Lower leg skin (tissue), 3 donors: ENCODE measurements around the gene DNAH1.

ENCODE experiments used
- POLR2A ChIP-seq, 2 donors: fragments of 450-650 bp; IDR thresholded peaks; one replicate each; pipeline ENCODE4 v1.6.1; 2016 to 2017; ENCODE audit warnings: antibody characterized with exemption in 2 of 2, mild to moderate bottlenecking in 1 of 2, moderate library complexity in 1 of 2
- TF ChIP-seq, protein P1 (sequence below), 3 donors: fragments of 450-650 bp; IDR thresholded peaks; one replicate each; pipeline ENCODE4 v1.5.1; 2016; ENCODE audit warnings: antibody characterized with exemption in 3 of 3, mild to moderate bottlenecking in 3 of 3, moderate library complexity in 2 of 3

DNA sequence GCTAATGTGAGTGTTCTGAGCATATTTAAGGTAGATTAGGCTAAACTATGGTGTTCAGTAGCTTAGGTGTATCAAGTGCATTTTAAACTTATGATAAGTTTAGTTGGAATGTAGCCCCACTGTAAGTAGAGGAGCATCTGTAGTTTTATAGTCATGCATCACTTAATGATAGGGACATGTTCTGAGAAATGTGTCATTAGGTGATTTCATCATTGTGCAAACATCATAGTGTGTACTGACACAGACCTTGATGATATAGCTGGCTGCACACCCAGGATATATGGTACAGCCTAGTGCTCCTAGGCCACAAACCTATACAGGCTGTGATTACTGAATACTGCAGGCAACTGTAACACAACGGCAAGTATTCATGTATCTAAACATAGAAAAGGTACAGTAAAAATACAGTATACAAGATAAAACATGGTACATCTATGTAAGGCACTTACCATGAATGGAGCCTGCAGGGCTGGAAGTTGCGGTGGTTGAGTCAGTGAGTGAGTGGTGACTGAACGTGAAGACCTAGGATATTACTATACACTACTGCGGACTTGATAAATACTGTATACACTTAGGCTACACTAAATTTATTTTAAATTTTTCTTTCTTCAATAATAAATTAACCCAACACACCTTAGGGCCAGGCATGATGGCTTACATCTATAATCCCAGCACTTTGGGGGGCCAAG is 17.9 kb downstream of the DNAH1 start:
- no peak for TF ChIP-seq POLR2A (IDR thresholded peaks at IDR 0.05)
- TF ChIP-seq, protein P1, sequence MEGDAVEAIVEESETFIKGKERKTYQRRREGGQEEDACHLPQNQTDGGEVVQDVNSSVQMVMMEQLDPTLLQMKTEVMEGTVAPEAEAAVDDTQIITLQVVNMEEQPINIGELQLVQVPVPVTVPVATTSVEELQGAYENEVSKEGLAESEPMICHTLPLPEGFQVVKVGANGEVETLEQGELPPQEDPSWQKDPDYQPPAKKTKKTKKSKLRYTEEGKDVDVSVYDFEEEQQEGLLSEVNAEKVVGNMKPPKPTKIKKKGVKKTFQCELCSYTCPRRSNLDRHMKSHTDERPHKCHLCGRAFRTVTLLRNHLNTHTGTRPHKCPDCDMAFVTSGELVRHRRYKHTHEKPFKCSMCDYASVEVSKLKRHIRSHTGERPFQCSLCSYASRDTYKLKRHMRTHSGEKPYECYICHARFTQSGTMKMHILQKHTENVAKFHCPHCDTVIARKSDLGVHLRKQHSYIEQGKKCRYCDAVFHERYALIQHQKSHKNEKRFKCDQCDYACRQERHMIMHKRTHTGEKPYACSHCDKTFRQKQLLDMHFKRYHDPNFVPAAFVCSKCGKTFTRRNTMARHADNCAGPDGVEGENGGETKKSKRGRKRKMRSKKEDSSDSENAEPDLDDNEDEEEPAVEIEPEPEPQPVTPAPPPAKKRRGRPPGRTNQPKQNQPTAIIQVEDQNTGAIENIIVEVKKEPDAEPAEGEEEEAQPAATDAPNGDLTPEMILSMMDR (IDR thresholded peaks at IDR 0.05) = no peak
